Naive B cell (primary cell): ENCODE measurements around the gene AURKA. TPM values are rescaled to one million over a fixed set of nuclear protein-coding genes. Genes with fewer than 3 reads are reported as not detected.
A peak's percentile ranks its signal among the peaks of the same experiment; 100 is the strongest.

Experiments used
- ATAC-seq, 2 donors: fragments of 150-1000 bp; cut with Tn5 transposase; 2 replicates each; pipeline ENCODE4 v1.10.0; 2021; ENCODE audit warnings: low read depth in 2 of 2, mild to moderate bottlenecking in 2 of 2, moderate library complexity in 2 of 2
- DNase-seq: peaks from one replicate; pipeline ENCODE4 v3.0.0; 2022
- H3K27ac Mint-ChIP-seq, 6 donors: one replicate each; pipeline ENCODE4 v1.8.0; 2020 to 2022; ENCODE audit warnings: mild to moderate bottlenecking in 6 of 6, mixed read lengths in 6 of 6, moderate library complexity in 5 of 6, inconsistent platforms in 2 of 6
- H3K27me3 Mint-ChIP-seq, 3 donors: one replicate each; pipeline ENCODE4 v1.8.0; 2021 to 2022; ENCODE audit warnings: mixed read lengths in 3 of 3, mild to moderate bottlenecking in 1 of 3
- H3K36me3 Mint-ChIP-seq, 2 donors: one replicate each; pipeline ENCODE4 v1.8.0; 2020 to 2022; ENCODE audit warnings: mixed read lengths in 2 of 2, inconsistent platforms in 1 of 2, mild to moderate bottlenecking in 1 of 2
- H3K4me1 Mint-ChIP-seq, 3 donors: one replicate each; pipeline ENCODE4 v1.8.0; 2020 to 2022; ENCODE audit warnings: mixed read lengths in 3 of 3, inconsistent platforms in 1 of 3, mild to moderate bottlenecking in 1 of 3, moderate library complexity in 1 of 3
- H3K4me3 Mint-ChIP-seq, 8 donors: one replicate each; pipeline ENCODE4 v1.8.0; 2020 to 2022; ENCODE audit warnings: mild to moderate bottlenecking in 8 of 8, mixed read lengths in 8 of 8, moderate library complexity in 8 of 8, inconsistent platforms in 2 of 8
- H3K9me3 Mint-ChIP-seq, 7 donors: one replicate each; pipeline ENCODE4 v1.8.0; 2020 to 2022; ENCODE audit warnings: mixed read lengths in 7 of 7, mild to moderate bottlenecking in 5 of 7, inconsistent platforms in 2 of 7, moderate library complexity in 1 of 7
- polyA plus RNA-seq, 6 donors: library from polyadenylated mRNA; unstranded; fragments of 300-500 nt; fragmentation: Illumina TruSeq; gene quantifications; one replicate each; pipeline ENCODE4 v1.2.3, GENCODE V29; 2021; ENCODE audit warnings: low read depth in 6 of 6

The AURKA gene
- polyA plus RNA-seq, 6 donors from 2014 or later: 0.13 to 1.6 (median 0.96) TPM; not detected in 1

GRCh38 chr20:56324806-56325205 lies 67.2 kb downstream of the AURKA start:
- Mint-ChIP-seq H3K4me3 (no peak overlapping the region), H3K4me1 (no peaks in the 10 kb centered on the region), H3K27me3 (peaks cover 10 to 37% (median 17%) of the 10 kb centered on the region in 3 donors), H3K36me3 (no peaks in the 10 kb centered on the region), H3K27ac (no peak overlapping the region), H3K9me3 (peaks cover 0 to 2% (median 0%) of the 10 kb centered on the region in 7 donors)
- ATAC-seq (no peak), DNase-seq (no peak)

- Mint-ChIP-seq H3K4me1 (no peaks in the 10 kb centered on the region), H3K27ac (no peak overlapping the region), H3K27me3 (peaks cover 6 to 43% (median 22%) of the 10 kb centered on the region in 3 donors), H3K9me3 (peaks cover 0 to 2% (median 0%) of the 10 kb centered on the region in 7 donors), H3K4me3 (peak overlapping the region in 1 of 8 donors; percentile 5), H3K36me3 (no peaks in the 10 kb centered on the region)
- ATAC-seq (no peak), DNase-seq (no peak)
Observed at GRCh38 chr20:56323656-56324055, 68.4 kb downstream of the AURKA start.

GRCh38 chr20:56323206-56323605 lies 68.8 kb downstream of the AURKA start:
- Mint-ChIP-seq H3K27me3 (peaks cover 6 to 43% (median 22%) of the 10 kb centered on the region in 3 donors), H3K9me3 (peaks cover 0 to 2% (median 0%) of the 10 kb centered on the region in 7 donors), H3K36me3 (no peaks in the 10 kb centered on the region), H3K4me1 (no peaks in the 10 kb centered on the region), H3K4me3 (no peak overlapping the region), H3K27ac (no peak overlapping the region)
- ATAC-seq (no peak), DNase-seq (no peak)

GRCh38 chr20:56322681-56323080 lies 69.3 kb downstream of the AURKA start:
- Mint-ChIP-seq H3K36me3 (no peaks in the 10 kb centered on the region), H3K4me3 (no peak overlapping the region), H3K27ac (no peak overlapping the region), H3K27me3 (peaks cover 6 to 38% (median 25%) of the 10 kb centered on the region in 3 donors), H3K9me3 (no peaks in the 10 kb centered on the region), H3K4me1 (no peaks in the 10 kb centered on the region)
- DNase-seq: no peak
- no peak for ATAC-seq

Other genes starting within 250 kb of the AURKA start
- not detected for gene MC3R, start 143.5 kb downstream of the AURKA start, polyA plus RNA-seq
- gene FAM210B, start 33.2 kb downstream of the AURKA start, polyA plus RNA-seq: 10 to 100 TPM; 10.5 to 25.6 (median 13.6) TPM
- 10 to 100 TPM; 23.6 to 38.0 (median 26.5) TPM for gene CSTF1, start 430 bp upstream of the AURKA start, polyA plus RNA-seq
- under 1 TPM in 4 of 6 donors, not detected in 2; 0.20 to 0.46 (median 0.28) TPM for gene CASS4, start 20.0 kb upstream of the AURKA start, polyA plus RNA-seq
- gene RTF2, start 76.4 kb upstream of the AURKA start, polyA plus RNA-seq: 100 to 1,000 TPM; 130 to 152 (median 141) TPM
- gene FAM209A, start 132.5 kb upstream of the AURKA start, polyA plus RNA-seq: 1 to 10 TPM in 1 of 6 donors, under 1 TPM in 3, not detected in 2; 0.38 to 1.1 (median 0.73) TPM
- under 1 TPM in 2 of 6 donors, not detected in 4; 0.62 to 0.73 TPM for gene FAM209B, start 141.0 kb upstream of the AURKA start, polyA plus RNA-seq
- gene TFAP2C, start 237.1 kb upstream of the AURKA start, polyA plus RNA-seq: not detected